HepG2 (cell line): ENCODE results near the gene SLC50A1. TPM values are rescaled to one million over a fixed set of nuclear protein-coding genes. Genes with fewer than 3 reads are reported as not detected.

Source experiments
- ATAC-seq: fragments of 200-7000 bp; cut with Tn5 transposase; 3 replicates; pipeline ENCODE4 v1.9.1; 2020; ENCODE audit warnings: mild to moderate bottlenecking, moderate library complexity
- Bru-seq: library from RNA; stranded (reverse); fragments of 400-500 nt; gene quantifications from one replicate; lab custom pipeline; 2021; lab: Mats Ljungman, UMichigan
- BruChase-seq, 2 experiments: library from RNA; stranded (reverse); fragments of 400-500 nt; gene quantifications; one replicate each; lab custom pipeline; 2021; lab: Mats Ljungman, UMichigan
- BruUV-seq: library from RNA; stranded (reverse); fragments of 400-500 nt; replicated peaks from 2 replicates; lab custom pipeline; 2021; lab: Mats Ljungman, UMichigan
- CTCF ChIA-PET: fragments of 300-600 bp; formaldehyde crosslinking; extraction: SDS; loops from one replicate; lab custom pipeline; 2021; ENCODE audit warnings: low total read pairs, inconsistent platforms, low intra/inter-chr PET ratio; lab: Yijun Ruan, JAX
- POLR2A ChIA-PET: fragments of 350-600 bp; sonication (Branson Sonifier 250); formaldehyde crosslinking; loops from one replicate; lab custom pipeline; 2020; ENCODE audit warnings: antibody characterized with exemption, inconsistent platforms; lab: Yijun Ruan, JAX
- DNase-seq: peaks from one replicate; pipeline ENCODE4 v3.0.0-alpha.2; 2015; ENCODE audit warnings: low spot score
- FAIRE-seq: peaks from 3 replicates; lab custom pipeline; 2011; peaks lifted over from hg19 to GRCh38; lab: Jason Lieb, UNC
- H2AFZ ChIP-seq: one replicate; pipeline ENCODE4 v1.6.1; 2011; ENCODE audit warnings: low read length, inconsistent platforms
- H3K27ac ChIP-seq: fragments of 300-600 bp; 3 replicates; pipeline ENCODE4 v1.8.0; 2011; ENCODE audit warnings: mixed run types, mild to moderate bottlenecking, mixed read lengths, low read length, inconsistent platforms; ENCODE audit not compliant: insufficient read depth; ENCODE audit errors: extremely low read length
- H3K27me3 ChIP-seq, 2 experiments: fragments of 200-600 bp in 1 of 2; 2 replicates in 1 of 2; 3 replicates in 1 of 2; pipeline versions ENCODE4 v1.6.0 to v1.8.0; 2011; ENCODE audit warnings: low read length in 2 of 2, mild to moderate bottlenecking in 2 of 2, moderate library complexity in 2 of 2, inconsistent platforms in 1 of 2; ENCODE audit not compliant: insufficient read depth in 2 of 2, control insufficient read depth in 1 of 2
- H3K36me3 ChIP-seq, 2 experiments: fragments of 200-600 bp in 1 of 2; replicated peaks in 1 of 2; 2 replicates in 1 of 2; 3 replicates in 1 of 2; pipeline versions ENCODE4 v1.5.1 to v1.8.0; 2011; ENCODE audit warnings: low read length in 2 of 2, inconsistent platforms in 1 of 2; ENCODE audit not compliant: insufficient read depth in 2 of 2, control insufficient read depth in 1 of 2
- H3K4me1 ChIP-seq: 2 replicates; pipeline ENCODE4 v1.5.1; 2012; ENCODE audit warnings: low read length, inconsistent platforms; ENCODE audit not compliant: insufficient read depth
- H3K4me2 ChIP-seq: 2 replicates; pipeline ENCODE4 v1.6.0; 2011; ENCODE audit warnings: low read depth, low read length, inconsistent platforms
- H3K4me3 ChIP-seq, 3 experiments: fragments of 200-600 bp in 1 of 3; sonication (generic), shearing (Covaris generic) in 1 of 3; replicated peaks in 1 of 3; 2 replicates each; pipeline ENCODE4 v1.5.1; 2011 to 2016; ENCODE audit warnings: low read length in 3 of 3, inconsistent platforms in 2 of 3, low read depth in 2 of 3, mild to moderate bottlenecking in 2 of 3, control low read depth in 1 of 3, mixed read lengths in 1 of 3; ENCODE audit not compliant: insufficient read depth in 1 of 3
- H3K79me2 ChIP-seq: one replicate; pipeline ENCODE4 v1.6.1; 2011; ENCODE audit warnings: low read length, inconsistent platforms; ENCODE audit not compliant: insufficient read depth
- H3K9ac ChIP-seq: 2 replicates; pipeline ENCODE4 v1.6.0; 2011; ENCODE audit warnings: mild to moderate bottlenecking, low read depth, low read length, inconsistent platforms; ENCODE audit not compliant: insufficient read depth
- H3K9me3 ChIP-seq: 2 replicates; pipeline ENCODE4 v1.5.1; 2012; ENCODE audit warnings: mild to moderate bottlenecking, low read length
- H4K20me1 ChIP-seq: 2 replicates; pipeline ENCODE4 v1.6.0; 2011; ENCODE audit warnings: inconsistent platforms, mild to moderate bottlenecking, low read length, moderate library complexity; ENCODE audit not compliant: insufficient read depth
- MXI1 ChIP-seq: IDR thresholded peaks from 3 replicates; pipeline ENCODE4 v1.6.1; 2012; ENCODE audit warnings: low read depth, low read length, inconsistent platforms, borderline replicate concordance
- NFKB2 ChIP-seq: sonication (generic); formaldehyde crosslinking; IDR thresholded peaks from 2 replicates; pipeline ENCODE4 v1.4.0; 2020; ENCODE audit warnings: missing genetic modification reagents, borderline replicate concordance
- TGIF2 ChIP-seq: IDR thresholded peaks from 2 replicates; pipeline ENCODE4 v1.6.1; 2016; ENCODE audit warnings: control low read depth, missing compliant biosample characterization
- ZFP36L2 ChIP-seq: sonication (generic); formaldehyde crosslinking; IDR thresholded peaks from 2 replicates; pipeline ENCODE4 v1.4.0; 2020; ENCODE audit warnings: missing genetic modification reagents
- ZNF138 ChIP-seq: sonication (generic); formaldehyde crosslinking; IDR thresholded peaks from 2 replicates; pipeline ENCODE4 v1.5.0; 2020; ENCODE audit warnings: mild to moderate bottlenecking, low read depth, missing genetic modification reagents
- ZNF224 ChIP-seq: sonication (generic); formaldehyde crosslinking; IDR thresholded peaks from 2 replicates; pipeline ENCODE4 v1.5.0; 2020; ENCODE audit warnings: mild to moderate bottlenecking, missing genetic modification reagents
- ZNF572 ChIP-seq: sonication (generic); formaldehyde crosslinking; IDR thresholded peaks from 2 replicates; pipeline ENCODE4 v1.5.1; 2020; ENCODE audit warnings: mild to moderate bottlenecking, missing genetic modification reagents
- ZNF766 ChIP-seq: sonication (generic); formaldehyde crosslinking; IDR thresholded peaks from 2 replicates; pipeline ENCODE4 v1.5.0; 2020; ENCODE audit warnings: missing genetic modification reagents, borderline replicate concordance
- ZSCAN22 ChIP-seq: sonication (generic); formaldehyde crosslinking; IDR thresholded peaks from 2 replicates; pipeline ENCODE4 v1.4.0; 2020; ENCODE audit warnings: mild to moderate bottlenecking, missing genetic modification reagents
- WGBS: methylation state at CpG from one replicate; pipeline ENCODE4 v1.1.6; 2017; ENCODE audit warnings: low lambda C conversion rate; 5-methylcytosine and 5-hydroxymethylcytosine counted together
- in situ Hi-C: cut with HindIII; loops from 2 replicates; pipeline ENCODE4 v1.10.0; 2017; ENCODE audit warnings: low pct_unique_long_range_greater_than_20kb; ENCODE audit not compliant: extremely low pct_ligation_motif_present
- intact Hi-C: fragments of 100-400 bp; cut with micrococcal nuclease; formaldehyde crosslinking; loops from one replicate; pipeline ENCODE4 v1.10.0; 2022; ENCODE audit not compliant: unreplicated experiment
- long read RNA-seq, 2 experiments: library from RNA in 1 of 2; library from polyadenylated mRNA in 1 of 2; stranded (forward) in 1 of 2; unstranded in 1 of 2; transcript quantifications; one replicate each; pipeline ENCODE4 v2.0.0, GENCODE V29; 2019 to 2022
- polyA minus RNA-seq, 3 experiments: library from RNA; depleted of rRNA, polyadenylated mRNA; stranded (reverse); fragments of >200 nt; gene quantifications; 2 replicates each; pipeline ENCODE4 v1.2.3, GENCODE V29; 2011; ENCODE audit warnings: low replicate concordance in 1 of 3
- polyA plus RNA-seq, 8 experiments: library from polyadenylated mRNA; depleted of rRNA in 3 of 8; stranded (reverse) in 7 of 8; unstranded in 1 of 8; fragments of >200 nt; fragmentation: Illumina TruSeq in 4 of 8; extraction: Trizol in 4 of 8; gene quantifications; 2 replicates each; pipeline versions ENCODE4 v1.2.1 to v1.2.3, GENCODE V29; 2011 to 2016; ENCODE audit warnings: low read depth in 4 of 8, missing spikeins in 1 of 8, mixed read lengths in 1 of 8; ENCODE audit not compliant: insufficient read depth in 1 of 8
- total RNA-seq, 5 experiments: library from RNA; depleted of rRNA; stranded (reverse); fragments of >200 nt; fragmentation: Illumina TruSeq; extraction: Trizol; gene quantifications; 2 replicates each; pipeline ENCODE4 v1.2.3, GENCODE V29; 2016; ENCODE audit warnings: low read depth in 1 of 5
- TF ChIP-seq, protein P1 (sequence below): sonication (generic); formaldehyde crosslinking; IDR thresholded peaks from 2 replicates; pipeline ENCODE4 v1.5.1; 2020; ENCODE audit warnings: missing genetic modification reagents, mild to moderate bottlenecking, borderline replicate concordance
- TF ChIP-seq, protein P2 (sequence below): sonication (generic); formaldehyde crosslinking; IDR thresholded peaks from 2 replicates; pipeline ENCODE4 v1.5.0; 2020; ENCODE audit warnings: missing genetic modification reagents

The SLC50A1 gene, protein sequence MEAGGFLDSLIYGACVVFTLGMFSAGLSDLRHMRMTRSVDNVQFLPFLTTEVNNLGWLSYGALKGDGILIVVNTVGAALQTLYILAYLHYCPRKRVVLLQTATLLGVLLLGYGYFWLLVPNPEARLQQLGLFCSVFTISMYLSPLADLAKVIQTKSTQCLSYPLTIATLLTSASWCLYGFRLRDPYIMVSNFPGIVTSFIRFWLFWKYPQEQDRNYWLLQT
- 16.4 and 22.5 TPM in 2 replicates for total RNA-seq (2016; rRNA removed; fragmentation: Illumina TruSeq; extraction: Trizol)
- 19.6 and 29.0 TPM in 2 replicates for total RNA-seq (2016; cell fraction: cytosol; rRNA removed; fragmentation: Illumina TruSeq; extraction: Trizol; ENCODE audit: low read depth)
- 14.6 and 22.8 TPM in 2 replicates for total RNA-seq (2016; cell fraction: insoluble cytoplasmic fraction; rRNA removed; fragmentation: Illumina TruSeq; extraction: Trizol)
- 30.5 and 34.4 TPM in 2 replicates for total RNA-seq (2016; cell fraction: membrane; rRNA removed; fragmentation: Illumina TruSeq; extraction: Trizol)
- 13.0 and 15.2 TPM in 2 replicates for total RNA-seq (2016; cell fraction: nucleus; rRNA removed; fragmentation: Illumina TruSeq; extraction: Trizol)
- polyA plus RNA-seq (2011; rRNA removed), result 46.8 and 49.5 TPM in 2 replicates
- 53.5 and 57.9 TPM in 2 replicates for polyA plus RNA-seq (2011; cell fraction: cytosol; rRNA removed)
- polyA plus RNA-seq (2011; cell fraction: nucleus; rRNA removed), result 18.6 and 21.1 TPM in 2 replicates
- polyA plus RNA-seq (2012), result 26.3 and 27.0 TPM in 2 replicates
- 24.2 and 36.2 TPM in 2 replicates for polyA plus RNA-seq (2016; cell fraction: cytosol; fragmentation: Illumina TruSeq; extraction: Trizol; ENCODE audit: low read depth)
- 20.1 and 21.0 TPM in 2 replicates for polyA plus RNA-seq (2016; cell fraction: insoluble cytoplasmic fraction; fragmentation: Illumina TruSeq; extraction: Trizol; ENCODE audit: low read depth)
- 29.7 and 39.9 TPM in 2 replicates for polyA plus RNA-seq (2016; cell fraction: membrane; fragmentation: Illumina TruSeq; extraction: Trizol; ENCODE audit: low read depth)
- 35.6 and 36.4 TPM in 2 replicates for polyA plus RNA-seq (2016; cell fraction: nucleus; fragmentation: Illumina TruSeq; extraction: Trizol; ENCODE audit: insufficient read depth, low read depth)
- polyA minus RNA-seq (2011; rRNA and poly(A)+ RNA removed; ENCODE audit: low replicate concordance), result 40.9 and 59.1 TPM in 2 replicates
- 12.3 and 19.1 TPM in 2 replicates for polyA minus RNA-seq (2011; cell fraction: cytosol; rRNA and poly(A)+ RNA removed)
- 7.8 and 9.8 TPM in 2 replicates for polyA minus RNA-seq (2011; cell fraction: nucleus; rRNA and poly(A)+ RNA removed)
- Bru-seq, nascent RNA, result percentile 68 among the genes with signal in this experiment
- percentile 74 among the genes with signal in this experiment for BruChase-seq, experiment 1, labeled RNA remaining after a 6-hour chase
- percentile 66 among the genes with signal in this experiment for BruChase-seq, experiment 2, labeled RNA remaining after a 2-hour chase
- long read RNA-seq, experiment 1, transcript SLC50A1-203 (6 exons, 1,300 nt), result major isoform, 8 of 23 reads
- long read RNA-seq, experiment 1, transcript SLC50A1-202 (5 exons, 1,218 nt), result minor isoform, 5 of 23 reads
- long read RNA-seq, experiment 1, partial matches to known transcripts, result 1 of 23 reads
- long read RNA-seq, experiment 1, other reads (novel, unspliced or antisense), result 3 of 23 reads
- long read RNA-seq, experiment 2, transcript SLC50A1-202 (5 exons, 1,218 nt), result minor isoform, 10 of 56 reads
- long read RNA-seq, experiment 2, transcript SLC50A1-203 (6 exons, 1,300 nt), result major isoform, 11 of 56 reads
- long read RNA-seq, experiment 2, partial matches to known transcripts, result 18 of 56 reads
- long read RNA-seq, experiment 2, other reads (novel, unspliced or antisense), result 11 of 56 reads

DNA sequence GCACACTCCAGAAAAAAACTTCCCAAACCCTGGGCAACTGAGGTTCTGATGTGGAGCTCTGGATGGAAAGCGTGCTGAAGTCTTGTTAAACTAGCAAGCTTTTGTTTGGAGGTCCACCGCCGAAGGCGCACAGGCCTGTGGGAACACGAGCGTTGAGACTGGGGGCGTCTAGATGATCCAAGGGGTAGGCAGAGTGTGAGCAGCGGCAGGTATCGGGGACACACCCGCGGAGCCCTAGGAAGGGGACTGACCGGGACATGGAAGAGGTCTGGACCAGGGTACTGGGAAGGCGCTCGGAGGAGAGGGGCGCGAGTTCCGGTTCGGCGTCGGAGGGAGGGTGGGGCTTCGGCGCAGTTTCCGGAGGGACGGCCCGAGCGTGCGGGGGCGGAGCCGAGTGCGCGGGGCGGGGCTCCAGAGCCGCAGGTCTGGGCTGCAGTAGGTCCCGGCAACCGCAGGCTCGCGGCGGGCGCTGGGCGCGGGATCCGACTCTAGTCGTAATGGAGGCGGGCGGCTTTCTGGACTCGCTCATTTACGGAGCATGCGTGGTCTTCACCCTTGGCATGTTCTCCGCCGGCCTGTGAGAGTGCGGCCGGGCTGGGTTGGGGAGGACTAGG is at the start of gene SLC50A1:
TSS of gene SLC50A1 (plus strand) at position 438 of the 614 bp plus-strand sequence. CDS start at position 498, 60 bp downstream.
- H3K79me2 ChIP-seq, result peaks cover 54% of the 10 kb centered on the region
- ATAC-seq, result peak; percentile 81
- CTCF ChIA-PET, result interaction anchor here (1.1 to 3.2 kb wide), 2 partner anchors 32 to 42 kb away, joined by 4 to 18 read pairs; no protein-coding TSS in a partner anchor
- intact Hi-C loops (loop anchor here (1.0 kb wide), 2 partner anchors 8 to 41 kb away; partner anchors contain the start of gene EFNA1), in situ Hi-C loops (no loop called here)
- H4K20me1 ChIP-seq, result peaks cover 46% of the 10 kb centered on the region
- no peaks in the 10 kb centered on the region for H3K9me3 ChIP-seq
- H2AFZ ChIP-seq, result no peak within 1 kb of the TSS
- DNase-seq, result peak; percentile 86
- H3K9ac ChIP-seq, result peak within 1 kb of the TSS; percentile 78
- peak within 1 kb of the TSS; percentile 89 for H3K27ac ChIP-seq
- H3K27me3 ChIP-seq, result no peaks in the 10 kb centered on the region; a peak in 1 of 5 replicates
- H3K4me1 ChIP-seq, result peaks cover 83% of the 10 kb centered on the region
- peak within 1 kb of the TSS; percentile 89 for H3K4me2 ChIP-seq
- FAIRE-seq, result peak; percentile 40
- H3K4me3 ChIP-seq, result peak within 1 kb of the TSS; percentile 67 to 84 (median 79)
- POLR2A ChIA-PET, result interaction anchor here (0.6 to 7.4 kb wide), 18 partner anchors 9 to 204 kb away, joined by 3 to 144 read pairs (median 3); partner anchors contain the start of genes CLK2, EFNA1, KRTCAP2 and THBS3
- WGBS, result 0% methylated on average over 15 of the region's 52 CpGs
- peaks cover 17 to 45% of the 10 kb centered on the region in 2 experiments for H3K36me3 ChIP-seq
- no TSS peak for BruUV-seq
- no peak for TF ChIP-seq TGIF2 (CRISPR knock-in tag)
- TF ChIP-seq MXI1, result peak; percentile 53; the same call in 1 of the 3 replicates
- peak; percentile 67; the same call in 1 of the 2 replicates for TF ChIP-seq ZNF138
- TF ChIP-seq, protein P1, sequence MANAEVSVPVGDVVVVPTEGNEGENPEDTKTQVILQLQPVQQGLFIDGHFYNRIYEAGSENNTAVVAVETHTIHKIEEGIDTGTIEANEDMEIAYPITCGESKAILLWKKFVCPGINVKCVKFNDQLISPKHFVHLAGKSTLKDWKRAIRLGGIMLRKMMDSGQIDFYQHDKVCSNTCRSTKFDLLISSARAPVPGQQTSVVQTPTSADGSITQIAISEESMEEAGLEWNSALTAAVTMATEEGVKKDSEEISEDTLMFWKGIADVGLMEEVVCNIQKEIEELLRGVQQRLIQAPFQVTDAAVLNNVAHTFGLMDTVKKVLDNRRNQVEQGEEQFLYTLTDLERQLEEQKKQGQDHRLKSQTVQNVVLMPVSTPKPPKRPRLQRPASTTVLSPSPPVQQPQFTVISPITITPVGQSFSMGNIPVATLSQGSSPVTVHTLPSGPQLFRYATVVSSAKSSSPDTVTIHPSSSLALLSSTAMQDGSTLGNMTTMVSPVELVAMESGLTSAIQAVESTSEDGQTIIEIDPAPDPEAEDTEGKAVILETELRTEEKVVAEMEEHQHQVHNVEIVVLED, result peak; percentile 90
- 0 out of 2 replicates have a peak, but pooled peaks have one; percentile 16 for TF ChIP-seq ZNF766
- TF ChIP-seq ZNF572 (CRISPR knock-in tag), result peak; percentile 78; the same call in 1 of the 2 replicates
- TF ChIP-seq ZNF224 (CRISPR knock-in tag), result 0 out of 2 replicates have a peak, but pooled peaks have one; percentile 90
- 0 out of 2 replicates have a peak, but pooled peaks have one; percentile 69 for TF ChIP-seq ZSCAN22 (CRISPR knock-in tag)
- TF ChIP-seq ZFP36L2 (CRISPR knock-in tag), result peak; percentile 20; the same call in 1 of the 2 replicates
- TF ChIP-seq NFKB2 (CRISPR knock-in tag), result peak; percentile 28; the same call in 1 of the 2 replicates
- TF ChIP-seq, protein P2, sequence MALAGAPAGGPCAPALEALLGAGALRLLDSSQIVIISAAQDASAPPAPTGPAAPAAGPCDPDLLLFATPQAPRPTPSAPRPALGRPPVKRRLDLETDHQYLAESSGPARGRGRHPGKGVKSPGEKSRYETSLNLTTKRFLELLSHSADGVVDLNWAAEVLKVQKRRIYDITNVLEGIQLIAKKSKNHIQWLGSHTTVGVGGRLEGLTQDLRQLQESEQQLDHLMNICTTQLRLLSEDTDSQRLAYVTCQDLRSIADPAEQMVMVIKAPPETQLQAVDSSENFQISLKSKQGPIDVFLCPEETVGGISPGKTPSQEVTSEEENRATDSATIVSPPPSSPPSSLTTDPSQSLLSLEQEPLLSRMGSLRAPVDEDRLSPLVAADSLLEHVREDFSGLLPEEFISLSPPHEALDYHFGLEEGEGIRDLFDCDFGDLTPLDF (CRISPR knock-in tag), result peak; percentile 38; the same call in 1 of the 2 replicates
